Measurements from ENCODE around the gene MIAT. TPM values are rescaled to one million over a fixed set of nuclear protein-coding genes. Genes with fewer than 3 reads are reported as not detected.
"Not testable (repeated sequence)": the region's sequence is repeated elsewhere in the genome, so short reads cannot be mapped to it uniquely, and the experiment has no call there.

The MIAT gene
- total and polyA plus RNA-seq, 2 donors (not counting 3 experiments of a cell fraction or from before 2014, with no cell fraction given): 0.03 to 0.80 TPM

DNA sequence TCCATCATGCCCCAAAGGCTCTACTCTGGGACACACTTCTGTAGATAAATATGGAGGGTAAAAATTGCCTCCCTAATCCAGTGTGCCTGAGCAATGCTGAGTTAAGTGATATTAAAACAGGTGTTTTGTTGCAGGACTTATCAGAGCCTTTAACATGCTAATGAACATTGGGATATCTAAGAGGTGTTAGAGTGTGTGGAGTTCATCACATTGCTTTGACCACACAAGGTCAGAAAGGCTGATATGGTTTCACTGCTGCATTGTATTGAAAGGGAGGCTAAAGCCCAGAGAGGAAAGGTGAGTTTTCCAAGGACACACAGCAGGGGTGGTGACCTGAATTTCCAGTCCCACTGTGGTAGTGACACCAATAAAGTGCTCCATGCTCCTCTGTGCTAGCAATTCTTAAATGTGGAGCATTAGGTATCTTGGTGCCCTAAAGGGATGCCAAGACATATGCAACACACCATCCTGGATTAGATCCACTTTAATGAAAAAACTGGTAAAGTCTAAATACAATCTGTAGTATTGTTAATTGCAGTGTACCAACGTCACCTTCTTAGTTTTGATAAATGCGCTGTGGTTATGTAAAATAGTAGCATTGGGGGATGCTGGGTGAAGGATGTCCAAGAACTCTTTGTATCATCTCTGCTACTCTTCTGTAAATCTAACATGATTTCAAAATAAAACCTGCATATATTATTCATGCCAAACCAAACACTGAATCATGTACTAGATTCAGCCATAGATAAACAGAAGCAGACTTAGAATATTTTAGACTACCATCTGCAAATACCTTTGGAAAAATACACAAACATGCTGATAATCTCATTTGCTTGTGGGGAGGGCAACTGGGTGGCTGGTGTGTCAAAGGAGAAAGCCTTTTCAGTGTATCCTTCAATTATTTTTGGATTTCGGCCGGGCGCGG lies 45.8 kb downstream of the MIAT start:
- H3K27me3 ChIP-seq (ENCODE audit: control insufficient read depth in 2 of 2, insufficient read depth in 2 of 2, low read length in 2 of 2): no peaks in the 10 kb centered on the region
- H3K9ac ChIP-seq (replicated peaks; ENCODE audit: extremely low read depth, insufficient read depth, low read length): no peak overlapping the region
- CTCF ChIA-PET: no interaction called here
- POLR2A ChIA-PET: no interaction called here
- no peak overlapping the region for H3K4me3 ChIP-seq (replicated peaks in 1 of 3; ENCODE audit: insufficient read depth in 1 of 3, low read depth in 1 of 3, low read length in 3 of 3)
- no TSS peak for BruUV-seq (replicated peaks)
- TF ChIP-seq MYC (IDR thresholded peaks at IDR 0.05; ENCODE audit: low read depth, low read length) (no peak), GATA2 (IDR thresholded peaks at IDR 0.05; ENCODE audit: insufficient read depth, insufficient read length, low read depth, low read length) (peak; percentile 14)
- intact Hi-C loops (cut with micrococcal nuclease) (no loop called here), dilution Hi-C loops (cut with MboI; ENCODE audit: extremely low pct_ligation_motif_present, low sequenced_read_pairs) (no loop called here)
- DNase-seq (ENCODE audit: low read depth, low spot score): no peak
- H3K4me1 ChIP-seq (ENCODE audit: control insufficient read depth, extremely low read depth, insufficient read depth, low read length): peaks cover 2% of the 10 kb centered on the region
- no peak overlapping the region for H2AFZ ChIP-seq (ENCODE audit: low read depth, low read length)
- no peaks in the 10 kb centered on the region for H4K20me1 ChIP-seq (replicated peaks; ENCODE audit: control insufficient read depth, extremely low read depth, insufficient read depth, low read length)
- no peaks in the 10 kb centered on the region for H3K9me1 ChIP-seq (replicated peaks; ENCODE audit: control insufficient read depth, extremely low read depth, insufficient read depth, low read length)
- H3K4me2 ChIP-seq (ENCODE audit: insufficient read depth, low read length): no peak overlapping the region
- no peaks in the 10 kb centered on the region for H3K36me3 ChIP-seq (ENCODE audit: control insufficient read depth in 2 of 2, extremely low read depth in 1 of 2, insufficient read depth in 2 of 2, low read length in 2 of 2)
- FAIRE-seq: no peak
- no peaks in the 10 kb centered on the region for H3K79me2 ChIP-seq (ENCODE audit: control insufficient read depth, insufficient read depth, low read length)
- no peaks in the 10 kb centered on the region for H3K9me3 ChIP-seq (replicated peaks; ENCODE audit: control insufficient read depth, insufficient read depth, low read length)
- H3K27ac ChIP-seq (ENCODE audit: insufficient read depth, low read depth, low read length): no peak overlapping the region

DNA sequence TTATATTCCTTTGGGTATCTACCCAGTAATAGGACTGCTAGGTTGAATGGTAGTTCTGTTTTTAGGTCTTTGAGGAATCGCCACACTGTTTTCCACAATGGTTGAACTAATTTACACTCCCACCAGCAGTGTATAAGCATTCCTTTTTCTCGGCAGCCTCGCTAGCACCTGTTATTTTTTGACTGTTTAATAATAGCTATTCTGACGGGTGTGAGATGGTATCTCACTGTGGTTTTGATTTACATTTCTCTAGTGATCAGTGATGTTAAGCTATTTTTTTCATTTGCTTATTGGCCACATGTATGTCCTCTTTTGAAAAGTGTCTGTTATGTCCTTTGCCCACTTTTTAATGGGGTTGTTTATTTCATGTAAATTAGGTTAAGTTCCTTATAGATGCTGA lies 48.0 kb downstream of the MIAT start:
- intact Hi-C loops (cut with micrococcal nuclease); H3K9me3 ChIP-seq (replicated peaks; ENCODE audit: control insufficient read depth, insufficient read depth, low read length): not testable (repeated sequence)

More for the DNA sequence above, 48.0 kb downstream of the MIAT start:
- peaks cover 14% of the 10 kb centered on the region for H3K4me1 ChIP-seq (ENCODE audit: control insufficient read depth, extremely low read depth, insufficient read depth, low read length)
- CTCF ChIA-PET: interaction anchor here (1.6 kb wide), 1 partner anchor 27 kb away, joined by 4 read pairs; no protein-coding TSS in a partner anchor
- BruUV-seq (replicated peaks); H3K4me2 ChIP-seq (ENCODE audit: insufficient read depth, low read length); DNase-seq (ENCODE audit: low read depth, low spot score); H3K9ac ChIP-seq (replicated peaks; ENCODE audit: extremely low read depth, insufficient read depth, low read length); H2AFZ ChIP-seq (ENCODE audit: low read depth, low read length); FAIRE-seq; H3K9me1 ChIP-seq (replicated peaks; ENCODE audit: control insufficient read depth, extremely low read depth, insufficient read depth, low read length); H3K27me3 ChIP-seq (ENCODE audit: control insufficient read depth in 2 of 2, insufficient read depth in 2 of 2, low read length in 2 of 2); POLR2A ChIA-PET; H4K20me1 ChIP-seq (replicated peaks; ENCODE audit: control insufficient read depth, extremely low read depth, insufficient read depth, low read length); H3K27ac ChIP-seq (ENCODE audit: insufficient read depth, low read depth, low read length); H3K4me3 ChIP-seq (replicated peaks in 1 of 3; ENCODE audit: insufficient read depth in 1 of 3, low read depth in 1 of 3, low read length in 3 of 3); H3K36me3 ChIP-seq (ENCODE audit: control insufficient read depth in 2 of 2, extremely low read depth in 1 of 2, insufficient read depth in 2 of 2, low read length in 2 of 2); H3K79me2 ChIP-seq (ENCODE audit: control insufficient read depth, insufficient read depth, low read length); dilution Hi-C loops (cut with MboI; ENCODE audit: extremely low pct_ligation_motif_present, low sequenced_read_pairs): not testable (repeated sequence)
